ENCODE data around the gene BAG5. TPM values are rescaled to one million over a fixed set of nuclear protein-coding genes. Genes with fewer than 3 reads are reported as not detected.
A peak's percentile ranks its signal among the peaks of the same experiment; 100 is the strongest.

Gene BAG5
- total and polyA plus RNA-seq, 2 experiments from 2014 or later: 17.4 to 17.6 TPM

- H3K4me1 ChIP-seq (ENCODE audit: low read depth): peaks cover 16% of the 10 kb centered on the region
- TF ChIP-seq CTCF (IDR thresholded peaks at IDR 0.05; ENCODE audit: low read depth, low read length): no peak
- no peaks in the 10 kb centered on the region for H3K9me3 ChIP-seq (ENCODE audit: low read depth)
- peaks cover 21% of the 10 kb centered on the region for H3K36me3 ChIP-seq
- H3K4me3 ChIP-seq: peak overlapping the region; percentile 81
- H3K27ac ChIP-seq: peak overlapping the region; percentile 99
- peak; percentile 64 to 70 for DNase-seq (ENCODE audit: low read depth in 1 of 2, low spot score in 1 of 2)
- H3K27me3 ChIP-seq: no peaks in the 10 kb centered on the region
These were observed 353 bp downstream of the BAG5 start for GRCh38 chr14:103562179-103562428.

- Histone ChIP-seq H3K27ac (peak overlapping the region; percentile 99), H3K9me3 (ENCODE audit: low read depth) (no peaks in the 10 kb centered on the region), H3K4me3 (peak overlapping the region; percentile 81), H3K36me3 (peaks cover 21% of the 10 kb centered on the region), H3K27me3 (no peaks in the 10 kb centered on the region), H3K4me1 (ENCODE audit: low read depth) (peaks cover 20% of the 10 kb centered on the region)
- TF ChIP-seq CTCF (IDR thresholded peaks at IDR 0.05; ENCODE audit: low read depth, low read length): no peak
- DNase-seq (ENCODE audit: low read depth in 1 of 2, low spot score in 1 of 2): peak; percentile 61 to 71
These were observed 877 bp downstream of the BAG5 start for GRCh38 chr14:103561381-103562178.

GRCh38 chr14:103560691-103561090 is 1.8 kb downstream of the BAG5 start:
- Histone ChIP-seq H3K27me3 (no peaks in the 10 kb centered on the region), H3K4me3 (peak overlapping the region; percentile 81), H3K9me3 (ENCODE audit: low read depth) (no peaks in the 10 kb centered on the region), H3K36me3 (peaks cover 21% of the 10 kb centered on the region), H3K27ac (peak overlapping the region; percentile 99), H3K4me1 (ENCODE audit: low read depth) (peaks cover 26% of the 10 kb centered on the region)
- DNase-seq (ENCODE audit: low read depth in 1 of 2, low spot score in 1 of 2): no peak
- no peak for TF ChIP-seq CTCF (IDR thresholded peaks at IDR 0.05; ENCODE audit: low read depth, low read length)

- Histone ChIP-seq H3K27me3 (no peaks in the 10 kb centered on the region), H3K4me3 (no peak overlapping the region), H3K9me3 (ENCODE audit: low read depth) (no peaks in the 10 kb centered on the region), H3K4me1 (ENCODE audit: low read depth) (peaks cover 32% of the 10 kb centered on the region), H3K27ac (no peak overlapping the region), H3K36me3 (peaks cover 21% of the 10 kb centered on the region)
- DNase-seq (ENCODE audit: low read depth in 1 of 2, low spot score in 1 of 2): no peak
- no peak for TF ChIP-seq CTCF (IDR thresholded peaks at IDR 0.05; ENCODE audit: low read depth, low read length)
These were observed 2.7 kb downstream of the BAG5 start for GRCh38 chr14:103559766-103560165.

GRCh38 chr14:103558071-103558882 is 4.2 kb downstream of the BAG5 start:
- Histone ChIP-seq H3K4me1 (ENCODE audit: low read depth) (peaks cover 25% of the 10 kb centered on the region), H3K27me3 (no peaks in the 10 kb centered on the region), H3K9me3 (ENCODE audit: low read depth) (no peaks in the 10 kb centered on the region), H3K4me3 (no peak overlapping the region), H3K36me3 (peaks cover 21% of the 10 kb centered on the region), H3K27ac (no peak overlapping the region)
- TF ChIP-seq CTCF (IDR thresholded peaks at IDR 0.05; ENCODE audit: low read depth, low read length): no peak
- peak in 1 of 2 donors; percentile 34 for DNase-seq (ENCODE audit: low read depth in 1 of 2, low spot score in 1 of 2)
